ENCODE data around the gene ITPR1.

The ITPR1 gene

DNA sequence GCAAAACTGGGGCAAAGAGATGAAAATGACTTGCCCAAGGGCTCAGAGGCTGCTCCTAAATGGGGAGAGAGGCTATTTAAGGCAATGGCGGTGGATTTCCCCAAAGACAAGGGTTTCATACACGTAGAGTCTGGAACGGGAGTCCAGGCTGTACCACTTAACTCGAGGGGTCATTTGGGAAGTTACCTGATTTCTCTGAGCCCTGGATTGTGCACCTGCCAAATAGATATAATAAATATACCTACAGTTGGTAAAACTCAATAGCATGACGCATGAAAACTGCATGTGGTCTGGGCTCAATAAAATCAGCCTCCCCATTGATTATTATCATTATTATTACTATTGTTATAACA lies 1.3 kb upstream of the ITPR1 start:
- no peak for DNase-seq (ENCODE audit: low read depth)
- peak overlapping the region; percentile 89 for H3K4me3 ChIP-seq (ENCODE audit: low read length)
- TF ChIP-seq CTCF (conservative IDR thresholded peaks at IDR 0.05; ENCODE audit: low read depth, low read length): no peak

DNA sequence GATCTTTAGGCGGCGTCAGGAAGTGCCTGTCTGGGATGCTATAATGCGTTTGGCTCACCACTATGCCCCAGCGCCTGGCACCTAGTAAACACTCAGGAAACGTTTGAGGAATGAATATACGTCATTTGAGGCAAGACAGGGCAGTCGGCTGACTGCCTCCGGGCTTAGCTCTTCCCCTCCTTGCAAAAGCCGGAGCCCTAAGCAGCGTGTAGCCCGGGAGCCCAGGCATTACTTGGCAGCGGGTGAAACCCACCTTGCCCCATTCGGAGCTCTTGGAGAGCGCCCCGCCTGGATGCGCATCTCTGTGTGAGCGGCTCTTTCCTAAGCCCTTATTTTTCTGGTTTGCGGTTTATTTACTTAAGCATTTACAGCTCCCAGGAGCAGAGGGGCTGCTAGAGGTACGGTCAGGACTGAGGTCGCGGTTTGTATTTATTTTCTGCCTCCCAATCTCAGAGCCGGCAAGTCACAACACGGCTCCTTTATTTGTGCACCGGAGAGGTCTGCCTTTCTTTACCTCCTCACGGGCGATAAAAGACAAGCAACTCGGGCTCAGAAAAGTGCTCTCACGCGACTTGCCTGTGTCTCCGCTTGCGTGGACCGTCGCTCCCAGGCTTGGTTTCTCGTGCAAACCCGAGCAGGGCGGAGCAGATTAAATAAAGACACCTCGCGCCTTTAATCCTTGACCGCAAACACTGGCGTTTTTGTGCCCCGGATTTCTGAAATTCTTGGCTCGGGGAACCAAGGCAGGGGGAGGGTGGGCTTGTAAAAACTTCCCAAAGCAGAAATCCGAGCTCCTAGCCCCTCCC lies 737 bp upstream of the ITPR1 start:
- TF ChIP-seq CTCF (conservative IDR thresholded peaks at IDR 0.05; ENCODE audit: low read depth, low read length): no peak
- peak overlapping the region; percentile 89 for H3K4me3 ChIP-seq (ENCODE audit: low read length)
- DNase-seq (ENCODE audit: low read depth): peak; percentile 94

DNA sequence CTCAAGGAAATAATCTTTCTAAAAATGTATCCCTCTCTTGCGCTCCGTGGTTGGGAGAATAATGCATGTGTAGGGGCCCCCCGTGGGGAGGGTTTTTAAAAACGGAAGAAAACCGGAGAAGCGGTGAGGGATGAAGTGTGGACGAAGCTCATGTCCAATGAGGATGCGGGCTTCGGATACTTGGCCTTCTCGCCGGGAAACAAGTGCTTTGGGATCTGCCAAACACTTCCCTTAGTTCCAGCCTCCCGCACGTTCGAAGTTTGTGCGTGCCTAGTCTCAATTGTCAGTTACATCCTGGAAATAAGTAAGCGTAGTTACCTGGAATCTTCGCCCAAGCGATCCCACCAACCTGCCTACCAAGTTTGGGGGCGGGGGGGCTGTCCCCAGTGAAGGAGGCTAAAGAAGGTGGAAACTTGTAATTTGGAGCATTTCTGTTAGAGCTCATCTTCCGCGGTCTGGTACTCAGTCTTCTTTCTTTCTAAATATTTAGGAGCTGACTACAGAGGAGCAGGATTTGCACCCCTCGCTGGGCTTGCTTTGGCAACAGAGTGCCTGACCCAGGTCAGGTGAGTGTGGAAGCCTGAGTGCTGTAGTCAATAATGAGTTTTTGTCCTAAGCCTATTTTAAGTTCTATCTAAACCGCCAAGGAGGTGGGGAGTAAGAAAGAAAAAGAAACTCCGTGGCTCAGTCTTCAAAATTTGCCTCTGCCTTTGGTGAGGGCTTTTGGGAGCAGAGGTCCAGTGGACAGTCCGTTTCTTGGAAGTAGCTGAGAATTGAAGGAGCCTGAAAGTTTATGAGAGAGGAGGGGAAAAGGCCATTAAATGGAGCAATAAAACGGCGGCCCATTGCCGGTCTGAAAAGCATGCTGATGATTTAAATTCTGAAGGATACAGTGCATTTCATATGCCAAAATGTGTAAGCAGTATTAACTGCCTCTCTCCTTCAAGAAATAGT lies 1.1 kb downstream of the ITPR1 start:
- TF ChIP-seq CTCF (conservative IDR thresholded peaks at IDR 0.05; ENCODE audit: low read depth, low read length): no peak
- peak overlapping the region; percentile 89 for H3K4me3 ChIP-seq (ENCODE audit: low read length)
- DNase-seq (ENCODE audit: low read depth): no peak

DNA sequence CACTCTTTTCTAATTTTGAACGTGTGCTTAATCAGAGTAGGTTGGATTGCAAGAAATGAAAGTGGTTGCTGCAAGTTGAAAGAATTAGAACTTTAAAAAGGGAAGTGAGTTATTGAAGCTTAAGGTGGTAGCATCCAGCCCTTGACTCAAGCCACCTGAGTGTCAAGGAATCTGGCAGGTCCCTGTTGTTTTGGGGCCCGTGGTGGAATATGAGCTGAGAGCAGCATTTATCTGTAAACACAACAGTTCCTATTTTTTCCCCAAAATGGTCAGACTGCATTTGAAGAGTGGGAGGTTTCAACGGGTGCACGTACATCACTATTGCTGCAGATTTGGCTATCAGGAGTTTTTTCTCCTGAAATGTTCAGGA lies 1.7 kb downstream of the ITPR1 start:
- TF ChIP-seq CTCF (conservative IDR thresholded peaks at IDR 0.05; ENCODE audit: low read depth, low read length): no peak
- DNase-seq (ENCODE audit: low read depth): no peak
- H3K4me3 ChIP-seq (ENCODE audit: low read length): peak overlapping the region; percentile 89

GRCh38 chr3:4495294-4496086 lies 2.3 kb downstream of the ITPR1 start:
- DNase-seq (ENCODE audit: low read depth): no peak
- no peak for TF ChIP-seq CTCF (conservative IDR thresholded peaks at IDR 0.05; ENCODE audit: low read depth, low read length)
- H3K4me3 ChIP-seq (ENCODE audit: low read length): peak overlapping the region; percentile 89

GRCh38 chr3:4496087-4496452 lies 2.9 kb downstream of the ITPR1 start:
- H3K4me3 ChIP-seq (ENCODE audit: low read length): peak overlapping the region; percentile 2
- no peak for TF ChIP-seq CTCF (conservative IDR thresholded peaks at IDR 0.05; ENCODE audit: low read depth, low read length)
- DNase-seq (ENCODE audit: low read depth): no peak
